Measurements from ENCODE around the gene MRM3. TPM values are rescaled to one million over a fixed set of nuclear protein-coding genes. Genes with fewer than 3 reads are reported as not detected.

The MRM3 gene
- 43.3 to 54.2 TPM (median 45.0 TPM) in 5 replicates for total RNA-seq (2022; extraction: Qiagen RNA extraction; ENCODE audit: low read depth)

GRCh38 chr17:781805-782731, at the start of gene MRM3, which contains the start of gene GLOD4:
TSS of gene MRM3 (plus strand) at chr17:782353. CDS start at chr17:782379, 26 bp downstream.
TSS of gene GLOD4 (minus strand) at chr17:782280. CDS start at chr17:782255, 25 bp downstream.

DNA sequence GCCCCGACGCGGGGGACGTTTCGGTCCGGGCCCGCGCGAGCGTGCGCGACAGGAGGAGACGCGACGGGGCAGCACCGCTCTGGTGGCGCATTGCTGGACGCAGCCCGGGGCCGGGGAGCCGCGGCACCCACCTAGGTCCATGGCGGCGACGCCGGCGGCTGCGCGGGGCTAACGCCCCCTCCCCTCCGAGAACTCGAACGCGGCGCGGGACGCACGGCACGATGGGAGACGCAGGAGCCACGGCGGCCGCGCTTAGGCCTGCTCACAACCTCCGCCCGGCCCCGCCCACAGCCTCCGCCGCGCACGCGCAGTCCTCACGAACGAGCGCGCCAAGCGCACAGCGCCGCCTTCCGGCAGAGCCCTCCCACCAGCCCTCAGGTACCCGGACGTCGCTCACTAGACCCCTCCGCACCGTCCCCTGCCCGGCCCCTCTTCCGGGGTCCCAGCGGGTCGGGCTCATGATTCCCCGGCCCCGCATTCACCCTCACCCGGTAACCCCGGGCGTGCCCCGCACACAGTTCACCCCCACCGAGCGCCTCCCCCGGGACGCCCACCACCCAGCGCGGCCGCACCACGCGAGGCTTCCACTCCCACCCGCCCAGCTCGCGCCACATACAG, 30.0 kb upstream of the MRM3 start, which contains the start of gene GEMIN4:
Gene GEMIN4 (minus strand): TSS at position 263 of the 618 bp plus-strand sequence. CDS start 122 bp downstream, at position 141.

Other genes with a start within 250 kb of the MRM3 start
- 22.2 to 27.3 TPM (median 25.8 TPM) in 5 replicates for gene VPS53, start 67.5 kb upstream of the MRM3 start, total RNA-seq (2022; extraction: Qiagen RNA extraction; ENCODE audit: low read depth)
- 50.9 to 56.8 TPM (median 55.1 TPM) in 5 replicates for gene TLCD3A, start 49.8 kb upstream of the MRM3 start, total RNA-seq (2022; extraction: Qiagen RNA extraction; ENCODE audit: low read depth)
- 57.8 to 66.3 TPM (median 63.2 TPM) in 5 replicates for gene GEMIN4, start 30.1 kb upstream of the MRM3 start, total RNA-seq (2022; extraction: Qiagen RNA extraction; ENCODE audit: low read depth)
- gene GLOD4, start 73 bp upstream of the MRM3 start, total RNA-seq (2022; extraction: Qiagen RNA extraction; ENCODE audit: low read depth) = 95.3 to 139 TPM (median 97.1 TPM) in 5 replicates
- gene NXN, start 197.4 kb downstream of the MRM3 start, total RNA-seq (2022; extraction: Qiagen RNA extraction; ENCODE audit: low read depth) = 21.9 to 27.7 TPM (median 26.6 TPM) in 5 replicates
- 25.6 to 29.3 TPM (median 28.5 TPM) in 5 replicates for gene TIMM22, start 214.8 kb downstream of the MRM3 start, total RNA-seq (2022; extraction: Qiagen RNA extraction; ENCODE audit: low read depth)

Data from A549 treated with CpdA at 1 μM for 4 hours (cell line).